Heart left ventricle (tissue), 13 donors: ENCODE results near the gene RREB1.

ENCODE experiments used
- POLR2A ChIP-seq, 2 donors: fragments of 450-650 bp; IDR thresholded peaks; one replicate each; pipeline ENCODE4 v1.6.1; 2017; ENCODE audit warnings: antibody characterized with exemption in 2 of 2, mild to moderate bottlenecking in 2 of 2, moderate library complexity in 2 of 2
- TF ChIP-seq, protein P1 (sequence below), 12 donors: fragments of 200-600 bp; sonication (generic) in 4 of 12; IDR thresholded peaks; one replicate each; pipeline versions ENCODE4 v1.5.0 to v1.8.0; 2018 to 2022; ENCODE audit warnings: antibody characterized with exemption in 12 of 12, mild to moderate bottlenecking in 5 of 12
- donor health status: ischemic (EF 13 %, LVEDD 7.1; RV severe dilation, severe dysfunction).
- donor health status: DM: no; HTN: yes; CAD: no.
- donor health status: DM: no; HTN: no; CAD: no.
- donor health status: ischemic (EF 25% LVEDD 6.9; RV normal size, moderate dysfunction).
- donor health status: ischemic (EF 25% LVEDD 5.7; RV mildly dilated, moderate dysfunction).
- donor health status: ischemic (EF 35%, LVEDD 5.7; RV mildly dilated, moderate dysfunction).
- donor health status: nonischemic (EF 11% LVEDD 7.7; RV severe dilation, severe dysfunction).
- donor health status: DM: yes; HTN: yes; CAD: no.
- donor health status: PGD.
- donor health status: ischemic (EF 29% LVEDD 5.4; RV normal size, mild dysfunction).
- donor health status: nonischemic (EF 23%, LVEDD 6.1; RV moderate dilation, normal function).

DNA sequence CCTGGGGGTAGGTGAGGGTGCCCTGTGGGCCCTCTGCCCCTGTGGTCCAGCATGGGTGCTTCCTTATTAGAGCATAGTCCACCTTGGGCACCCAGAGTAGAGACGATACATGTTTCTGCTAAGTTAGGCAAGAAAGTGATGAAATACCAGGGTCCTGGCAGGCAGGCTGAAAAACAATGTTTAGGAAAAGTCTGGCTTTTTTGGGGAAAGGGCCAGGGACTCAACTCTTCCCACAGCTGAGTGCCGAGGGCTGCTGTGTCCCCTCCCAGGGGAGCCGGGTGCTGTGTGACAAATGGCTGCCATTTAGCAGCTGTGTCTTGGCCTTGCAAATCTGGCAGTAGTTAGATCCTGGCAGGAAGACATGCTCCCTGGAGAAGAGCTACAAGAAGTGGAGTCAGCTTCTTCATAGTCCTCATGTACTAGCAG, 61.5 kb downstream of the RREB1 start:
- TF ChIP-seq, protein P1, sequence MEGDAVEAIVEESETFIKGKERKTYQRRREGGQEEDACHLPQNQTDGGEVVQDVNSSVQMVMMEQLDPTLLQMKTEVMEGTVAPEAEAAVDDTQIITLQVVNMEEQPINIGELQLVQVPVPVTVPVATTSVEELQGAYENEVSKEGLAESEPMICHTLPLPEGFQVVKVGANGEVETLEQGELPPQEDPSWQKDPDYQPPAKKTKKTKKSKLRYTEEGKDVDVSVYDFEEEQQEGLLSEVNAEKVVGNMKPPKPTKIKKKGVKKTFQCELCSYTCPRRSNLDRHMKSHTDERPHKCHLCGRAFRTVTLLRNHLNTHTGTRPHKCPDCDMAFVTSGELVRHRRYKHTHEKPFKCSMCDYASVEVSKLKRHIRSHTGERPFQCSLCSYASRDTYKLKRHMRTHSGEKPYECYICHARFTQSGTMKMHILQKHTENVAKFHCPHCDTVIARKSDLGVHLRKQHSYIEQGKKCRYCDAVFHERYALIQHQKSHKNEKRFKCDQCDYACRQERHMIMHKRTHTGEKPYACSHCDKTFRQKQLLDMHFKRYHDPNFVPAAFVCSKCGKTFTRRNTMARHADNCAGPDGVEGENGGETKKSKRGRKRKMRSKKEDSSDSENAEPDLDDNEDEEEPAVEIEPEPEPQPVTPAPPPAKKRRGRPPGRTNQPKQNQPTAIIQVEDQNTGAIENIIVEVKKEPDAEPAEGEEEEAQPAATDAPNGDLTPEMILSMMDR (IDR thresholded peaks at IDR 0.05), result no peak
- no peak for TF ChIP-seq POLR2A (IDR thresholded peaks at IDR 0.05)
